IPS DF 4.7 (cell line): Measurements from ENCODE around the gene SUSD4.
"Not testable (repeated sequence)": the region's sequence is repeated elsewhere in the genome, so short reads cannot be mapped to it uniquely, and the experiment has no call there.

ENCODE experiments used
- DNase-seq: peaks from one replicate; pipeline ENCODE4 v3.0.0-alpha.2; 2013; ENCODE audit warnings: low spot score; ENCODE audit errors: extremely low read depth

The SUSD4 gene

DNA sequence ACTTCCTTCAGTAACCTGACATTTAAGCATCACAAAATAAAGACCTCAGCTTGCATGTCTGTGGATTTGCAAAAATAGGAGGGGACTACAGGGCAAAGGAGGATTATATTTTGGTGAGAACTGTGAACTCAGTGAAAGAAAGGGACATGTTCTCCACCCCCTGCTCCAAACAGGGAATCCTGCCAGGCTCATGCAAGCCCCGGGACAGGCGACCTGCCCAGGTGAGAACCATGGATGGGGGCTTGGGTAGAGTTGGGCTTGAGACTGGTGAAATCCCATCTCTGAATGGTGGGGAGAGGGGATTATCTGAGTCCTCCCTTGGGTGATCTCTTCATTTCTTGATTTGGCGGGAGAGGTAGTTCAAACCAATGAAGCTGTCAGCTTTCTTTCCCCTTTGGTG lies 110.1 kb downstream of the SUSD4 start:
- DNase-seq = no peak

DNA sequence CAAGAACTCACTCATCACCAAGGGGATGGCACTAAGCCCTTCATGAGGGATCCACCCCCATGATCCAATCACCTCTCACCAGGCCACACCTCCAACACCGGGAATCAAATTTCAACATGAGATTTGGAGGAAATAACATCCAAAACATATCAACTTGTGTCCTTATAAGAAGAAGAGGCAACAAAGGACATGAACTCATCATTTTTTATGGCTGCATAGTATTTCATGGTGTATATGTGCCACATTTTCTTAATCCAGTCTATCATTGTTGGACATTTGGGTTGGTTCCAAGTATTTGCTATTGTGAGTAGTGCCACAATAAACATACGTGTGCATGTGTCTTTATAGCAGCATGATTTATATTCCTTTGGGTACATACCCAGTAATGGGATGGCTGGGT lies 112.6 kb downstream of the SUSD4 start:
- not testable (repeated sequence) for DNase-seq

DNA sequence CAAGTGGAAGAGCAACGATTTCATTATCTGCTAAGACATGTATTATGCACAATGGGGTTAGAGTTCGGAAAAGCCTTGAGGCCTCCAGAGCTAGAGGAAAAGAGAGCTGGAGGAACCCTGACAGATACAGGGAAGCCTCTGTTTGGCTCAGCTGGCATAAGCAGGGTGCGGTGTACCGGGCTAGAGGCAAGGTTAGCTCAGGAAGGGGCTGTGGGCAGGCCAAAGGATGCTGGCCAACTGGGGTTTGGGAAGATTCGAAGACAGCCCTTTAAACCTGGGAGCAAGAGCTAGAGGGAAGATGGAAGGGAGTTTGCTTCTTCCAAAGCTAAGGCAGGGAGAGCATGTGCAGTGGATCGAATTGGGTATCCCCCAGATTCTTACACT lies 113.4 kb downstream of the SUSD4 start:
- no peak for DNase-seq

DNA sequence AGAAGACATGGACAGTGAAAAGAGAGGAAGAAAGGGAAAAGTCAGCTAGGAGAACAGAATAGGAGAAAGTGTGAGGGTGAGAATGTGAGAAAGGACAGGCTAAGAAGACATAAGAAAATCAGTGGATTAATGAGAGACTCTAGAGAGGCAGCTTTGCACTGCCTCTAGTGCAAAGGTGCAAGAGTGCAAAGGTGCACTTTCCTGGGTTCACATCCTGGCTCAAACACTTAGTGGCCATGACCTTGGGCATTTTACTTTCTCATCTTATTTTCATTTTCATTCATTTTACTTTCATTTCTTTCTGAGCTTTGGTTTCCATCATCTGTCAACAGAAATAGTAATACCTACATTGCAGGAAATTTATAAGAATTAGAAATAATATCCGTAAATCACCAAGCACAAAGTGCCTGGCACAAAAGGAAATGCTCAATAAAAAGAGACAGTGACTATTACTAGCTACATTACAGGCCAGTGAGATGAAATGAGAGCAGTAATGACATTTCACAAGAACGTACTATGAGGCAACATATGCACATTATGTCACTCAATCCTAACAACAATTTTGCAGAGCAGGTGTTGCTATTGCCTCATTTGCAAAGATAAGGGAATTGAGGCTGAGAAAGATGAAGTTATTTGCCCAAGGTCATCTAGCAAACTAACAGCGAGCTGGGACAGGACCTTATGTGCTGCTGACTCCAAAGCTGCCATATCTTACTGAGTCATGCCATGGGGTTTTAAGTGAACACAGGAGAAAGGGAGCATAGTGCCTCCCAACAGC lies 113.9 kb downstream of the SUSD4 start:
- DNase-seq = no peak

- no peak for DNase-seq
These were observed 115.2 kb downstream of the SUSD4 start for GRCh38 chr1:223248770-223249140.

GRCh38 chr1:223248001-223248769 lies 115.8 kb downstream of the SUSD4 start:
- no peak for DNase-seq

DNA sequence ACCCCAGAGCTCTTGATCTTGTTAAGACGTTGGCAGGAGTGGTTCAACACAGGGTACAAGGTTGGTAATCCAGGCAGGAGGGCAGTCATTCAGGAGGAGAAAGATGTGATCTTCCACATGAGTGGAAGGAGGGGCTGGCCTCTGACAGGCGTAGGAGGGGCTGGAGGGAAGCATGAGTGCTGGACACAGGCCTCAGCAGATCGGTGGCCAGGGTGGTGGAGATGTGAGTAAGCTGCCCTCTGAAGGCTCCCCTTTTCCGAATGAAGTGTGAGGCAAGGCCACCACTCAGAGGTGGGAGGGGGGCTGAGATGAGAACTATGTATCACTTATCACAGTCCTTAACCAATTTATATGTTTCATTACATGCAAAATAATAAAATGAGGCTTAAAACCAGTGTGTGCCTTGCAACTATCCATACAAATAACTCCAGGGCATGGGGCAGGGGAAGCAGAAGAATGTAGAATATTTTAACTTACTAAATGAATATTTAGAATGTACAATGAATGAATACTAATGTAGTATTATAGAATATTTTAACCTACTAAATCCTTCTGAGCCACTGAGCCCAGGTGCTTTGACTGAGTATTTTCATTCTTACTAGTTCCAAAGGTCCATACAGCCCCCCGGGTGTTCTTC lies 117.4 kb downstream of the SUSD4 start:
- no peak for DNase-seq

GRCh38 chr1:223245983-223246382 lies 118.0 kb downstream of the SUSD4 start:
- DNase-seq = no peak

GRCh38 chr1:223245411-223245810 lies 118.6 kb downstream of the SUSD4 start:
- no peak for DNase-seq

- no peak for DNase-seq
These were observed 119.4 kb downstream of the SUSD4 start for GRCh38 chr1:223244366-223245103.

DNA sequence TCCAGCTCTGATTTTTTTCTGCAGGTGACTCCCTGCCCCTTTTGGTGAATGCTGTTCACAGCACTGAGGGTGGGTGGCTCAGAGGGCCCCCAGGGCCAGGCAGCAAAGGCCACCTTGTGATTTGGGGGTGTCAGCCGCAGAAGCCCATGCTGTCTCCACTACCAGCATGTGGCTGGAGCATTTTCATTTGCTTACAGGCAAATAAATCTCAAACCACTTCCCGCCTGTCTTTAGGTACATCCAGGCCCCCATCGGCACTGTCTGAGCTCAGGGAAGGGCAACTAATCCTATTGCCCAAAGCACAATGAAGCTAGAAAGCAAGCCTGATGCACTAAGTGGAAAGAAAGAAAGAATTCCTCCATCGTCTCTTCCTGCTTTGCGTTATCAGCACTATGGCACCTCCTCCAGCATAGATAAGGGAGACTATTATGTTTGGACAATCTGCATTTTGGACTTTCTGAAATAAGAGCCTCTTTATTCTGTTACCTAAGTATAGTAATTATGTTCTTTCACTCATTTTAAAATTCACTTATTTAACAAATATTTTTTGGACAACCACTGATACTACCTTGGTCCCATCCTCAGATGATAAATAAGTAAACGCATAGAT lies 120.4 kb downstream of the SUSD4 start:
- DNase-seq = no peak

DNA sequence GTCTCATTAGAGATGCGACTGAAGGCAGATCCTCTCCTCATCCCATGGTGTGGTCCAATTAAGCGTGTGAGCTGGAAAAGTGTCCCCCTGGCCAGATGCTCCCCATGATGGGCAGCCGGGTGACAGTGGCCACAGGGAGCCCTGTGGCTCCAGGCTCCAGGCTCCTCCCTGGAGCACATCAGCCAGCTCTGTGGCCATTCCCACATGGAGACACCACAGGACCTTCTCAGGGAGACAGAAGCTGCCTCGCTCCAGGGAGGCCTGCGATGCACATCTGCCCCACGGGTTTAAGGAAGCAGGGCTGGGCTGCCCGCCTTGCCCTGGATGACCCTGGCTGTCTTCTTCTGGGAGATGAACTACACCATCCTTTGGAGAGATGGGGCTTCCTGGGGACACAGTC lies 121.0 kb downstream of the SUSD4 start:
- DNase-seq = no peak

DNA sequence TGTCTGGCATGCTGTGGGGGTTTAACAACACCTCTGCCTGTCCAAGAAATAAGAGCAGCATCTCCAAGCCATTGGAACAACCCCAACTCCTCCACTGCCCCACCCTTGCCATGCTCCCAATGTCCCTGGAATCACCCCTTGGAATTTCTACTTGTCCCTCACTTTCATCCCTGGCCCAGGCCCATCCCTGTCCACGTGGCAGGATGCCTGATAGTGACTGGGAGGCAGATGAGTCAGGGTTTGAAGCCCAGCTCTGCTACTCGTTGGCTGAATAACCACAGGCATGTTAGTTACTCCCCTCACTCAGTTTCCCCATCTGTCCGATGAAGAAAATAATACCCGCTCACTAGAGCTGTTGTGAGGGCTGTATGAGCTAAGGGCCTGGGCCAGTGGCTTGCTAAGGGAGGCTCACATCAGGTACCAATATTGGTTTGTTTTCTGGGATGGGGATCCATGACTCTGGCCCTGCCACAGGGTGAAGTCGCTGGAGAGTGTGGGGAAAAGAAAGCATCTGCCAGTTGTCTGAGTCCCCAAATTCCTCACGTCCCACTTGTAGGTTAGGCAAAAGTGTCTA lies 121.5 kb downstream of the SUSD4 start:
- DNase-seq = no peak

- DNase-seq = no peak
These were observed 123.9 kb downstream of the SUSD4 start for GRCh38 chr1:223240122-223240521.

DNA sequence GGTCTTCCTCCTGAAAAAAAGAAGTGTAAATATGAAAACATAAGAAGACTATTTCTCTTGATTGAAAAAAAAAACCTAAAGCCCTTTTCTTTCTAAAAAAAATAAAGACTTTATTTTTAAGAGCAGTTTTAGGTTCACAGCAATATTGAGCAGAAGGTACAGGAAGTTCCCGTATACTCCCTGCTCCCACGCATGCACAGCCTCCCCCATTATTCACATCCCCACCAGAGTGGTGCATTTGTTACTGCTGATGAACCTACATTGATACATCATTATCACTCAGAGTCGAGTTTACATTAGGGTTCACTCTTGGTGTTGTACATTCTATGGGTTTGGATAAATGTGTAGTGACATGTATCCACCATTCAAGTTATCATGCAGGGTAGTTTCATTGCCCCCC lies 128.9 kb downstream of the SUSD4 start:
- DNase-seq = no peak

GRCh38 chr1:223234534-223234933 lies 129.4 kb downstream of the SUSD4 start:
- DNase-seq = no peak

DNA sequence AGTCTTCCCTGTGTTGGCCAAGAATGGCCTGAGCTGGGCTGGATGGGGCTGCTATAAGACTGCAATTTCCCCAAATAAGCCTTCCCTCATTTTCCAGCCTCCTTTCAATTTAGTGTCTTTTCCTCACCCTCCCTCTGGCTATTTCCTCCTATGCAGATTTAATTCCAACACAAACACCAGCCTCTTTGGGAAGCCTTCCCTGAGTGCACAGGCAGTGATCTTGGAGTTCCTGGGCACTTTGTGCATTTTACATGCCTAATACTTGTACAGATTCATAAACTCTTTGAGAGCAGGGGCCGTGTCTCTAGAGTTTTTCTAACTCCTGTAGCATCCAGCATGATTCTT lies 129.8 kb downstream of the SUSD4 start:
- DNase-seq = no peak

- DNase-seq = no peak
These were observed 130.4 kb downstream of the SUSD4 start for GRCh38 chr1:223233410-223234169.

- DNase-seq = no peak
These were observed 131.0 kb downstream of the SUSD4 start for GRCh38 chr1:223233019-223233409.

DNA sequence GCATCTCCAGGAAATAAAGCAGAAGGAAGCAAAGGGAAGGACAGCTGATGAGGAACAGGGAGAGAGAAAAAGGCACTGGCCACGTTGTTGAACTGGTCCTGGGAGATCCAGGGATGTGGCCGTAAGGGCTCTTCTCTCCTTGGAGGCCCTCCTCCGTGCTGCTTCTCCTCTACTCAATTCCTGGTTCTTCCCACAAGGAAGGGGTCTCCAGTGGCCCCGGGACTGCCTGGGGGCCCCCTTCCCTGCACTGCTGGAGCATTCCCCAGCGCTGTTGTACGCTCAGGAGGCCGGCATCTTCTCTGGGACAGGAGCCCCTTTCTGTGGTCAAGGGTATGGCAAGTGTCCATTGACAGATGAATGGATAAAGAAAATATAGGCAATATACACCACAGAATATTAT lies 132.4 kb downstream of the SUSD4 start:
- no peak for DNase-seq
